Neural crest cell (in vitro differentiated cells): ENCODE data around the gene BHLHA15. TPM values are rescaled to one million over a fixed set of nuclear protein-coding genes. Genes with fewer than 3 reads are reported as not detected.

Source experiments
- DNase-seq: peaks from one replicate; pipeline ENCODE4 v3.0.0; 2021; ENCODE audit warnings: low read depth, mixed read lengths, low spot score
- H3K27ac Mint-ChIP-seq: one replicate; pipeline ENCODE4 v1.8.0; 2021; ENCODE audit warnings: mild to moderate bottlenecking, mixed read lengths; ENCODE audit not compliant: unreplicated experiment
- H3K27me3 Mint-ChIP-seq: 2 replicates; pipeline ENCODE4 v1.8.0; 2021; ENCODE audit warnings: low read depth, mild to moderate bottlenecking, mixed read lengths
- H3K36me3 Mint-ChIP-seq: 2 replicates; pipeline ENCODE4 v1.8.0; 2021; ENCODE audit warnings: low read depth, mild to moderate bottlenecking, mixed read lengths
- H3K4me1 Mint-ChIP-seq: 2 replicates; pipeline ENCODE4 v1.8.0; 2021; ENCODE audit warnings: mixed read lengths
- H3K4me3 Mint-ChIP-seq: one replicate; pipeline ENCODE4 v1.8.0; 2021; ENCODE audit warnings: mild to moderate bottlenecking, mixed read lengths
- H3K9me3 Mint-ChIP-seq: 2 replicates; pipeline ENCODE4 v1.8.0; 2021; ENCODE audit warnings: mixed read lengths
- total RNA-seq: library from RNA; stranded (reverse); gene quantifications from 2 replicates; pipeline ENCODE4 v1.2.1, GENCODE V29; 2021
- TF ChIP-seq, protein P1 (sequence below): fragments of 200-600 bp; sonication (generic); conservative IDR thresholded peaks from 2 replicates; pipeline ENCODE4 v1.5.0; 2021; ENCODE audit warnings: antibody characterized with exemption, mild to moderate bottlenecking

Gene BHLHA15
- total RNA-seq, 1 donor from 2014 or later: not detected

- TF ChIP-seq, protein P1, sequence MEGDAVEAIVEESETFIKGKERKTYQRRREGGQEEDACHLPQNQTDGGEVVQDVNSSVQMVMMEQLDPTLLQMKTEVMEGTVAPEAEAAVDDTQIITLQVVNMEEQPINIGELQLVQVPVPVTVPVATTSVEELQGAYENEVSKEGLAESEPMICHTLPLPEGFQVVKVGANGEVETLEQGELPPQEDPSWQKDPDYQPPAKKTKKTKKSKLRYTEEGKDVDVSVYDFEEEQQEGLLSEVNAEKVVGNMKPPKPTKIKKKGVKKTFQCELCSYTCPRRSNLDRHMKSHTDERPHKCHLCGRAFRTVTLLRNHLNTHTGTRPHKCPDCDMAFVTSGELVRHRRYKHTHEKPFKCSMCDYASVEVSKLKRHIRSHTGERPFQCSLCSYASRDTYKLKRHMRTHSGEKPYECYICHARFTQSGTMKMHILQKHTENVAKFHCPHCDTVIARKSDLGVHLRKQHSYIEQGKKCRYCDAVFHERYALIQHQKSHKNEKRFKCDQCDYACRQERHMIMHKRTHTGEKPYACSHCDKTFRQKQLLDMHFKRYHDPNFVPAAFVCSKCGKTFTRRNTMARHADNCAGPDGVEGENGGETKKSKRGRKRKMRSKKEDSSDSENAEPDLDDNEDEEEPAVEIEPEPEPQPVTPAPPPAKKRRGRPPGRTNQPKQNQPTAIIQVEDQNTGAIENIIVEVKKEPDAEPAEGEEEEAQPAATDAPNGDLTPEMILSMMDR: no peak
- H3K36me3 Mint-ChIP-seq: no peaks in the 10 kb centered on the region
- no peak overlapping the region for H3K27ac Mint-ChIP-seq
- H3K4me1 Mint-ChIP-seq: no peaks in the 10 kb centered on the region
- H3K4me3 Mint-ChIP-seq: no peak overlapping the region
- H3K9me3 Mint-ChIP-seq: no peaks in the 10 kb centered on the region
- H3K27me3 Mint-ChIP-seq: no peaks in the 10 kb centered on the region
- DNase-seq: no peak
These were observed 18.2 kb downstream of the BHLHA15 start for GRCh38 chr7:98229441-98229840.

DNA sequence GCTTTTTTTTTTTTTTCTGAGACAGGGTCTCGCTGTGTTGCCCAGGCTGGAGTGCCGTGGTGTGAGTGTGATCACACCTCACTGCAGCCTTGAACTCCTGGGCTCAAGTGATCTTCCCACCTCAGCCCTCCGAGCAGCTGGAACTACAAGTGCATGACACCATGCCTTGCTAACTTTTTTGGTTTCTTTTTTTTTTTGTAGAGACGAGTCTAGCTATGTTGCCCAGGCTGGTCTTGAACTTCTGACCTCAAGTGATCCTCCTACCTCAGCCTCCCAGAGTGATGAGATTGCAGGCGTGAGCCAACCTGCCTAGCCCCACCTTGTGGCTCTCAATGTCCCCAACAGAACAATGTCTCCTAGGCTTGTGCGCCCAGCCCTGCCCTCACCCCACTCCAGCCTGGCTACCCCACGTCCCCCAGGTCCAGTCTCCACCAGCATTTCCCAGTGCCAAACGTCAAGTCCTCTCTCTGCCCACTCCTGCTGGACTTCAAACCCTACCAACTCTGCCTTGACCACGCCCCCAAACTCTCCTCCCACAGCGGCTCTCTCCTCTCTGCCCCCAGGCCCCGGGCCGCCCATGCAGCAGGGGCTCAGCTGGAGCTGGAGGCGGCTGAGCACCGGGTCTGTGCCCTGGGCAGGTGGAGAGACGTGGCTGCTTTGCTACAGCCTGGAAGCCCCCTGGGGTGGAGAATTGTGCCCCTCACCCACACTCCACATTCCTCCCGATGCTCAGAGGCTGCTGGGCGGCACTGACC, 18.9 kb downstream of the BHLHA15 start:
- Mint-ChIP-seq H3K4me1 (no peaks in the 10 kb centered on the region), H3K27ac (no peak overlapping the region), H3K4me3 (no peak overlapping the region), H3K9me3 (no peaks in the 10 kb centered on the region), H3K36me3 (no peaks in the 10 kb centered on the region), H3K27me3 (no peaks in the 10 kb centered on the region)
- TF ChIP-seq, protein P1: no peak
- DNase-seq: no peak

GRCh38 chr7:98230746-98231471, 19.7 kb downstream of the BHLHA15 start:
- no peaks in the 10 kb centered on the region for H3K27me3 Mint-ChIP-seq
- H3K27ac Mint-ChIP-seq: no peak overlapping the region
- no peaks in the 10 kb centered on the region for H3K9me3 Mint-ChIP-seq
- TF ChIP-seq, protein P1: no peak
- no peaks in the 10 kb centered on the region for H3K36me3 Mint-ChIP-seq
- no peak overlapping the region for H3K4me3 Mint-ChIP-seq
- no peak for DNase-seq
- no peaks in the 10 kb centered on the region for H3K4me1 Mint-ChIP-seq

GRCh38 chr7:98231493-98232262, 20.4 kb downstream of the BHLHA15 start:
- Mint-ChIP-seq H3K4me1 (no peaks in the 10 kb centered on the region), H3K36me3 (no peaks in the 10 kb centered on the region), H3K27ac (no peak overlapping the region), H3K27me3 (no peaks in the 10 kb centered on the region), H3K4me3 (no peak overlapping the region), H3K9me3 (no peaks in the 10 kb centered on the region)
- TF ChIP-seq, protein P1: no peak
- no peak for DNase-seq

- Mint-ChIP-seq H3K9me3 (no peaks in the 10 kb centered on the region), H3K36me3 (no peaks in the 10 kb centered on the region), H3K27ac (no peak overlapping the region), H3K4me1 (no peaks in the 10 kb centered on the region), H3K4me3 (no peak overlapping the region), H3K27me3 (no peaks in the 10 kb centered on the region)
- no peak for DNase-seq
- TF ChIP-seq, protein P1: no peak
These were observed 21.0 kb downstream of the BHLHA15 start for GRCh38 chr7:98232263-98232585.
